ENCODE results near the gene DIAPH2. TPM values are rescaled to one million over a fixed set of nuclear protein-coding genes. Genes with fewer than 3 reads are reported as not detected.

DIAPH2 gene
- total RNA-seq, 1 experiment from 2014 or later = 10.9 TPM

DNA sequence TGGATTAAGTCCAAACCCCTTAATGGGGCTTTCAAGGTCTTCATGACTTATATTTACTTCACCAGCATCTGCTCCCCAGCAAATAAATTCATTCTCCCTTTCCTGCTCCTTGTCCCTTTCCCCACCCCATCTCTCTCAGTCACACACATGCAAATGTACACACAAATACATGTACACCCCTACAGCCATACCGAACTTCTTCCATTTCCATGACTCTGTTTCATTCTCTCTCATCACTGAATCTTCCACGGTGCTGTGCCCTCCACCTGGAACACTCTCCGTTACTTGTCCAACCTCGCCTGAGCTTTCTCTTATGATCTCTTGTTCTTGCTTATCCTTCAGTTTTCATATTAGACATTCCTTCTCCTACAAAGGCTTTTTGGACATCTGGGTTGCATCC lies 177.0 kb downstream of the DIAPH2 start:
- ChIA-PET RAD21 (ENCODE audit: low non-redundant PET in 1 of 2, low total read pairs in 2 of 2, uncharacterized antibody in 2 of 2, unreplicated experiment in 2 of 2) (no interaction called here), POLR2A (no interaction called here), CTCF (no interaction called here)
- no TSS peak for BruUV-seq (replicated peaks)
- Histone ChIP-seq H3K4me2 (ENCODE audit: low read length) (no peak overlapping the region), H3K9me2 (ENCODE audit: insufficient read depth) (no peaks in the 10 kb centered on the region), H3K4me1 (ENCODE audit: control insufficient read depth in 1 of 2, insufficient read depth in 2 of 2, low read length in 2 of 2) (no peaks in the 10 kb centered on the region), H3K79me2 (ENCODE audit: insufficient read depth, low read length) (no peaks in the 10 kb centered on the region), H3K9ac (ENCODE audit: low read length) (no peak overlapping the region), H3K27ac (ENCODE audit: low read depth, low read length) (no peak overlapping the region), H4K20me1 (ENCODE audit: insufficient read depth) (no peaks in the 10 kb centered on the region), H3K4me3 (replicated peaks in 1 of 2; ENCODE audit: low read depth in 1 of 2, low read length in 2 of 2) (no peak overlapping the region), H3K27me3 (ENCODE audit: insufficient read depth, low read length) (no peaks in the 10 kb centered on the region), H2AFZ (ENCODE audit: low read depth, low read length, poor library complexity, severe bottlenecking) (no peak overlapping the region), H3K36me3 (ENCODE audit: control insufficient read depth in 1 of 2, insufficient read depth in 2 of 2, low read length in 2 of 2) (no peaks in the 10 kb centered on the region), H3K9me3 (ENCODE audit: control insufficient read depth in 1 of 2, insufficient read depth in 1 of 2, low read depth in 1 of 2, low read length in 2 of 2) (no peaks in the 10 kb centered on the region)
- intact Hi-C loops (cut with micrococcal nuclease) = no loop called here
- TF ChIP-seq SRF (IDR thresholded peaks at IDR 0.05; ENCODE audit: low read depth) (no peak), RAD21 (IDR thresholded peaks at IDR 0.05; ENCODE audit: low read depth) (no peak), EZH2 (IDR thresholded peaks at IDR 0.05) (no peak), EZH2phosphoT487 (IDR thresholded peaks at IDR 0.05; ENCODE audit: borderline replicate concordance) (no peak), ZFX (IDR thresholded peaks at IDR 0.05) (no peak), JUND (IDR thresholded peaks at IDR 0.05) (no peak)
- DNase-seq (ENCODE audit: low read depth, low spot score) (no peak), ATAC-seq (no peak)

DNA sequence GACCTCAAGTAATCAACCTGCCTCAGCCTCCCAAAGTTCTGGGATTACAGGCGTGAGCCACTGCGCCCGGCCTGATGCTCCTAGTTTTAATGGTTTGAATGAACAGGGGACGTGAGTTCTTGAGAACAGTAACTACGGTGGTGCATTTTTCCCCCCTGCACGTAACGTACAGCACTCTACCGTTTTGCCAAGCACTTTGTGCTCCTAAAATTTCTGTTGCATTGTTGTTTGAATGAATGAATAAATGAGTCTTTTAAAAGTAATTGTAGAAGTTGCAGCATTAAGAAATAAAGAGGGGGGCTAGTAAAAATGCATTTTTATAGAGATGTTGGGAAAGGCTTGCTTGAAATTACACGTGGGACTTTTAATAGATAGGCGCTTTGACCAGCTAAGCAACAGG lies 199.0 kb downstream of the DIAPH2 start, which contains the start of gene RPA4:
RPA4 (plus strand) TSS at position 301 of the 400 bp plus-strand sequence. CDS start 403 bp downstream, outside the sequence.
- Histone ChIP-seq H3K4me3 (replicated peaks in 1 of 2; ENCODE audit: low read depth in 1 of 2, low read length in 2 of 2) (no peak within 1 kb of the TSS), H3K27me3 (ENCODE audit: insufficient read depth, low read length) (no peaks in the 10 kb centered on the region), H4K20me1 (ENCODE audit: insufficient read depth) (no peaks in the 10 kb centered on the region), H3K9ac (ENCODE audit: low read length) (no peak within 1 kb of the TSS), H3K36me3 (ENCODE audit: control insufficient read depth in 1 of 2, insufficient read depth in 2 of 2, low read length in 2 of 2) (no peaks in the 10 kb centered on the region), H3K27ac (ENCODE audit: low read depth, low read length) (no peak within 1 kb of the TSS), H3K9me2 (ENCODE audit: insufficient read depth) (no peaks in the 10 kb centered on the region), H3K4me2 (ENCODE audit: low read length) (no peak within 1 kb of the TSS), H3K79me2 (ENCODE audit: insufficient read depth, low read length) (no peaks in the 10 kb centered on the region), H3K4me1 (ENCODE audit: control insufficient read depth in 1 of 2, insufficient read depth in 2 of 2, low read length in 2 of 2) (no peaks in the 10 kb centered on the region), H2AFZ (ENCODE audit: low read depth, low read length, poor library complexity, severe bottlenecking) (no peak within 1 kb of the TSS), H3K9me3 (ENCODE audit: control insufficient read depth in 1 of 2, insufficient read depth in 1 of 2, low read depth in 1 of 2, low read length in 2 of 2) (no peaks in the 10 kb centered on the region)
- DNase-seq (ENCODE audit: low read depth, low spot score) = no peak
- ChIA-PET CTCF (no interaction called here), POLR2A (no interaction called here), RAD21 (ENCODE audit: low non-redundant PET in 1 of 2, low total read pairs in 2 of 2, uncharacterized antibody in 2 of 2, unreplicated experiment in 2 of 2) (no interaction called here)
- intact Hi-C loops (cut with micrococcal nuclease) = no loop called here
- ATAC-seq = no peak
- no peak for TF ChIP-seq SP1 (IDR thresholded peaks at IDR 0.05; ENCODE audit: low read depth)
- no TSS peak for BruUV-seq (replicated peaks)

Data from HCT116 (cell line).